SK-N-SH (cell line): ENCODE results near the gene ARHGEF19. TPM values are rescaled to one million over a fixed set of nuclear protein-coding genes. Genes with fewer than 3 reads are reported as not detected.
"Not testable (repeated sequence)": the region's sequence is repeated elsewhere in the genome, so short reads cannot be mapped to it uniquely, and the experiment has no call there.

Experiments used
- CTCF ChIA-PET: fragments of 300-600, 350-600 bp; formaldehyde crosslinking; extraction: SDS; loops from one replicate; lab custom pipeline; 2021; lab: Yijun Ruan, JAX
- POLR2A ChIA-PET: fragments of 350-600 bp; sonication (Branson Sonifier 250); formaldehyde crosslinking; extraction: SDS; loops from one replicate; lab custom pipeline; 2020; ENCODE audit warnings: antibody characterized with exemption, inconsistent platforms; lab: Yijun Ruan, JAX
- DNase-seq: peaks from one replicate; pipeline ENCODE4 v3.0.0; 2012
- H2AFZ ChIP-seq: fragments of 200-600 bp; sonication (generic); 2 replicates; pipeline ENCODE4 v1.8.1; 2016; ENCODE audit warnings: antibody characterized with exemption, mild to moderate bottlenecking, low read depth
- H3F3A ChIP-seq: fragments of 200-600 bp; sonication (generic); replicated peaks from 2 replicates; pipeline ENCODE3; 2016; ENCODE audit warnings: antibody characterized with exemption, mild to moderate bottlenecking; ENCODE audit not compliant: insufficient read depth
- H3K27ac ChIP-seq, 2 experiments: fragments of 200-500 bp in 1 of 2; fragments of 200-600 bp in 1 of 2; sonication (Bioruptor generic) in 1 of 2; sonication (generic), shearing (Covaris generic) in 1 of 2; 2 replicates each; pipeline versions ENCODE4 v1.5.1 to v1.6.1; 2014 to 2016; ENCODE audit warnings: low read depth in 2 of 2, inconsistent platforms in 1 of 2, low read length in 1 of 2, mild to moderate bottlenecking in 1 of 2, mixed read lengths in 1 of 2
- H3K27me3 ChIP-seq: fragments of 200-600 bp; sonication (generic), shearing (Covaris generic); 2 replicates; pipeline ENCODE4 v1.6.1; 2016; ENCODE audit warnings: mixed run types; ENCODE audit not compliant: insufficient read depth
- H3K36me3 ChIP-seq, 2 experiments: fragments of 200-500 bp in 1 of 2; fragments of 200-600 bp in 1 of 2; sonication (Bioruptor generic) in 1 of 2; sonication (generic) in 1 of 2; replicated peaks in 1 of 2; 2 replicates each; pipeline versions ENCODE3 to v1.5.1; 2014 to 2016; ENCODE audit warnings: low read length in 1 of 2, mild to moderate bottlenecking in 1 of 2; ENCODE audit not compliant: insufficient read depth in 2 of 2, control insufficient read depth in 1 of 2
- H3K4me1 ChIP-seq, 2 experiments: fragments of 200-500 bp in 1 of 2; fragments of 200-600 bp in 1 of 2; sonication (Bioruptor generic) in 1 of 2; sonication (generic), shearing (Covaris generic) in 1 of 2; 2 replicates each; pipeline versions ENCODE4 v1.5.1 to v1.6.1; 2014 to 2016; ENCODE audit warnings: low read depth in 1 of 2, low read length in 1 of 2, mixed run types in 1 of 2; ENCODE audit not compliant: insufficient read depth in 2 of 2, control insufficient read depth in 1 of 2
- H3K4me2 ChIP-seq: fragments of 200-600 bp; sonication (generic), shearing (Covaris generic); 2 replicates; pipeline ENCODE4 v1.6.1; 2017; ENCODE audit warnings: mixed run types
- H3K4me3 ChIP-seq, 2 experiments: fragments of 200-500 bp in 1 of 2; fragments of 200-600 bp in 1 of 2; sonication (Bioruptor generic) in 1 of 2; sonication (generic), shearing (Covaris generic) in 1 of 2; 2 replicates each; pipeline versions ENCODE4 v1.5.1 to v1.8.1; 2014 to 2016; ENCODE audit warnings: low read depth in 2 of 2, inconsistent platforms in 1 of 2, low read length in 1 of 2, mild to moderate bottlenecking in 1 of 2, mixed read lengths in 1 of 2, moderate library complexity in 1 of 2
- H3K79me2 ChIP-seq: fragments of 200-600 bp; sonication (generic); 2 replicates; pipeline ENCODE4 v1.8.1; 2017; ENCODE audit warnings: mild to moderate bottlenecking; ENCODE audit not compliant: insufficient read depth
- H3K9ac ChIP-seq: fragments of 200-600 bp; sonication (generic); 2 replicates; pipeline ENCODE4 v1.6.1; 2017; ENCODE audit warnings: mixed run types
- H3K9me2 ChIP-seq: fragments of 200-600 bp; sonication (generic); 2 replicates; pipeline ENCODE4 v1.6.1; 2017; ENCODE audit warnings: mixed run types
- H3K9me3 ChIP-seq: fragments of 200-600 bp; sonication (generic); 2 replicates; pipeline ENCODE4 v1.6.1; 2017; ENCODE audit warnings: mixed run types, mild to moderate bottlenecking, moderate library complexity
- H4K20me1 ChIP-seq: fragments of 200-600 bp; sonication (generic); 2 replicates; pipeline ENCODE4 v1.6.1; 2017; ENCODE audit warnings: mild to moderate bottlenecking, mixed run types; ENCODE audit not compliant: insufficient read depth
- CTCF ChIP-seq: fragments of 200-600 bp; sonication (generic); IDR thresholded peaks from 2 replicates; pipeline ENCODE4 v1.6.1; 2017; ENCODE audit warnings: antibody characterized with exemption, mild to moderate bottlenecking, moderate library complexity
- MEF2A ChIP-seq: IDR thresholded peaks from 2 replicates; pipeline ENCODE4 v1.4.0; 2012; ENCODE audit warnings: low read depth, borderline replicate concordance
- NRF1 ChIP-seq: IDR thresholded peaks from 2 replicates; pipeline ENCODE4 v1.6.1; 2012; ENCODE audit warnings: low read depth, mild to moderate bottlenecking, low read length
- RFX5 ChIP-seq: IDR thresholded peaks from 2 replicates; pipeline ENCODE4 v1.6.1; 2012; ENCODE audit warnings: mild to moderate bottlenecking, improper control_type of control experiment, low read length
- USF1 ChIP-seq: IDR thresholded peaks from 2 replicates; pipeline ENCODE4 v1.4.0; 2012; ENCODE audit warnings: low read depth, borderline replicate concordance
- USF2 ChIP-seq: fragments of 150-350 bp; IDR thresholded peaks from 2 replicates; pipeline ENCODE4 v1.6.1; 2017; ENCODE audit warnings: antibody characterized with exemption, low read length, low read depth, borderline replicate concordance
- ZBTB33 ChIP-seq: IDR thresholded peaks from 2 replicates; pipeline ENCODE4 v1.4.0; 2012; ENCODE audit warnings: low read depth, borderline replicate concordance
- WGBS: methylation state at CpG from one replicate; pipeline ENCODE4 v1.1.6; 2017; ENCODE audit warnings: low lambda C conversion rate; 5-methylcytosine and 5-hydroxymethylcytosine counted together
- polyA plus RNA-seq, 3 experiments: library from polyadenylated mRNA; depleted of rRNA; stranded (reverse); fragments of >200 nt; gene quantifications; 2 replicates each; pipeline ENCODE4 v1.2.3, GENCODE V29; 2012

ARHGEF19 gene
- polyA plus RNA-seq, 1 of the 3 experiments (the other 2 are of a cell fraction), result 11.5 TPM

- no peaks in the 10 kb centered on the region for H4K20me1 ChIP-seq
- H3K36me3 ChIP-seq, result peaks cover 7 to 26% of the 10 kb centered on the region in 2 experiments
- CTCF ChIA-PET, result interaction anchor here (1.0 to 3.0 kb wide), 8 partner anchors 8 to 174 kb away, joined by 4 to 28 read pairs (median 8); partner anchors contain the start of genes CPLANE2, FAM131C and FBXO42
- no peak overlapping the region for H2AFZ ChIP-seq
- peaks cover 7% of the 10 kb centered on the region for H3F3A ChIP-seq
- no peak overlapping the region; a peak in 1 of 4 replicates for H3K27ac ChIP-seq
- DNase-seq, result no peak
- WGBS, result 89% methylated on average over 5 of the region's 5 CpGs
- no peak overlapping the region for H3K4me3 ChIP-seq
- TF ChIP-seq RFX5 (no peak), USF1 (no peak), NRF1 (no peak), MEF2A (no peak), CTCF (no peak), USF2 (no peak), ZBTB33 (no peak)
- H3K27me3 ChIP-seq, result no peaks in the 10 kb centered on the region
- no peaks in the 10 kb centered on the region for H3K79me2 ChIP-seq
- H3K4me2 ChIP-seq, result no peak overlapping the region
- H3K9ac ChIP-seq, result no peak overlapping the region
- H3K9me3 ChIP-seq, result no peaks in the 10 kb centered on the region
- POLR2A ChIA-PET, result no interaction called here
- peaks cover 23 to 49% of the 10 kb centered on the region in 2 experiments for H3K4me1 ChIP-seq
- no peaks in the 10 kb centered on the region for H3K9me2 ChIP-seq
Measured at GRCh38 chr1:16246961-16247360, 34.5 kb upstream of the ARHGEF19 start.

- ChIA-PET CTCF (interaction anchor here (0.9 to 5.8 kb wide), 4 partner anchors 10 to 166 kb away, joined by 3 to 94 read pairs (median 17); no protein-coding TSS in a partner anchor), POLR2A (interaction anchor here (0.5 to 0.6 kb wide), 2 partner anchors 32 to 41 kb away, joined by 3 read pairs; no protein-coding TSS in a partner anchor)
- H3K27ac ChIP-seq, H3K4me3 ChIP-seq, H3K9ac ChIP-seq, H4K20me1 ChIP-seq, H2AFZ ChIP-seq, H3K4me2 ChIP-seq, H3K9me3 ChIP-seq, DNase-seq, H3F3A ChIP-seq, H3K27me3 ChIP-seq, H3K9me2 ChIP-seq, H3K79me2 ChIP-seq: not testable (repeated sequence)
- peaks cover 7 to 19% of the 10 kb centered on the region in 2 experiments for H3K36me3 ChIP-seq
- peaks cover 23 to 48% of the 10 kb centered on the region in 2 experiments for H3K4me1 ChIP-seq
- WGBS, result 79% methylated on average over 1 of the region's 1 CpG
Measured at GRCh38 chr1:16246239-16246638, 33.8 kb upstream of the ARHGEF19 start.
